Smooth muscle cell (in vitro differentiated cells): ENCODE results near the gene ABCD4. TPM values are rescaled to one million over a fixed set of nuclear protein-coding genes. Genes with fewer than 3 reads are reported as not detected.

ENCODE experiments used
- DNase-seq: peaks from one replicate; lab custom pipeline; 2025; ENCODE audit not compliant: unreplicated experiment; lab: John Stamatoyannopoulos, UW
- H2AFZ ChIP-seq: fragments of 200-600 bp; sonication (generic); 2 replicates; pipeline ENCODE4 v1.6.0; 2016; ENCODE audit warnings: antibody characterized with exemption, low read depth, mild to moderate bottlenecking
- H3F3A ChIP-seq: fragments of 200-600 bp; sonication (generic); 2 replicates; pipeline ENCODE4 v1.6.0; 2017; ENCODE audit warnings: antibody characterized with exemption, low read depth
- H3K27ac ChIP-seq: fragments of 200-600 bp; sonication (generic); 2 replicates; pipeline ENCODE4 v1.5.1; 2016; ENCODE audit warnings: low read depth, mild to moderate bottlenecking
- H3K27me3 ChIP-seq: fragments of 200-600 bp; sonication (generic); 2 replicates; pipeline ENCODE4 v1.6.1; 2016; ENCODE audit warnings: low read depth, mild to moderate bottlenecking
- H3K36me3 ChIP-seq: fragments of 200-600 bp; sonication (generic); 2 replicates; pipeline ENCODE4 v1.5.1; 2016; ENCODE audit warnings: low read depth
- H3K4me1 ChIP-seq: fragments of 200-600 bp; sonication (generic); 2 replicates; pipeline ENCODE4 v1.5.1; 2016; ENCODE audit warnings: low read depth
- H3K4me2 ChIP-seq: fragments of 200-600 bp; sonication (generic); 2 replicates; pipeline ENCODE4 v1.6.0; 2016; ENCODE audit warnings: mild to moderate bottlenecking
- H3K4me3 ChIP-seq: fragments of 200-600 bp; sonication (generic); 2 replicates; pipeline ENCODE4 v1.5.1; 2016; ENCODE audit warnings: mild to moderate bottlenecking
- H3K79me2 ChIP-seq: fragments of 200-600 bp; sonication (generic); 2 replicates; pipeline ENCODE4 v1.6.0; 2016; ENCODE audit warnings: low read depth, mild to moderate bottlenecking
- H3K9ac ChIP-seq: fragments of 200-600 bp; sonication (generic); 2 replicates; pipeline ENCODE4 v1.6.0; 2016; ENCODE audit warnings: low read depth
- H3K9me3 ChIP-seq: fragments of 200-600 bp; sonication (generic); replicated peaks from 2 replicates; pipeline ENCODE4 v1.5.1; 2016; ENCODE audit warnings: low read depth
- H4K20me1 ChIP-seq: fragments of 200-600 bp; sonication (generic); 2 replicates; pipeline ENCODE4 v1.6.0; 2016; ENCODE audit warnings: low read depth
- WGBS: methylation state at CpG from one replicate; pipeline ENCODE4 v1.1.7; 2016; ENCODE audit warnings: low lambda C conversion rate; 5-methylcytosine and 5-hydroxymethylcytosine counted together
- polyA plus RNA-seq: library from polyadenylated mRNA; unstranded; fragments of >200 nt; fragmentation: Nextera tagmentation; extraction: Ambion mirVana; gene quantifications from 2 replicates; pipeline ENCODE4 v1.2.1, GENCODE V29; 2016
- total RNA-seq: library from RNA; depleted of rRNA; stranded (reverse); fragments of >200 nt; gene quantifications from 2 replicates; pipeline ENCODE4 v1.2.3, GENCODE V29; 2014
- TF ChIP-seq, protein P1 (sequence below): fragments of 200-600 bp; sonication (generic); IDR thresholded peaks from 2 replicates; pipeline ENCODE4 v1.5.1; 2017; ENCODE audit warnings: borderline replicate concordance, mild to moderate bottlenecking, antibody characterized with exemption; ENCODE audit not compliant: insufficient read depth, poor library complexity, severe bottlenecking

The ABCD4 gene
- total and polyA plus RNA-seq, 2 experiments from 2014 or later, result 19.3 to 33.8 TPM

GRCh38 chr14:74296037-74296467 lies 6.7 kb downstream of the ABCD4 start:
- TF ChIP-seq, protein P1, sequence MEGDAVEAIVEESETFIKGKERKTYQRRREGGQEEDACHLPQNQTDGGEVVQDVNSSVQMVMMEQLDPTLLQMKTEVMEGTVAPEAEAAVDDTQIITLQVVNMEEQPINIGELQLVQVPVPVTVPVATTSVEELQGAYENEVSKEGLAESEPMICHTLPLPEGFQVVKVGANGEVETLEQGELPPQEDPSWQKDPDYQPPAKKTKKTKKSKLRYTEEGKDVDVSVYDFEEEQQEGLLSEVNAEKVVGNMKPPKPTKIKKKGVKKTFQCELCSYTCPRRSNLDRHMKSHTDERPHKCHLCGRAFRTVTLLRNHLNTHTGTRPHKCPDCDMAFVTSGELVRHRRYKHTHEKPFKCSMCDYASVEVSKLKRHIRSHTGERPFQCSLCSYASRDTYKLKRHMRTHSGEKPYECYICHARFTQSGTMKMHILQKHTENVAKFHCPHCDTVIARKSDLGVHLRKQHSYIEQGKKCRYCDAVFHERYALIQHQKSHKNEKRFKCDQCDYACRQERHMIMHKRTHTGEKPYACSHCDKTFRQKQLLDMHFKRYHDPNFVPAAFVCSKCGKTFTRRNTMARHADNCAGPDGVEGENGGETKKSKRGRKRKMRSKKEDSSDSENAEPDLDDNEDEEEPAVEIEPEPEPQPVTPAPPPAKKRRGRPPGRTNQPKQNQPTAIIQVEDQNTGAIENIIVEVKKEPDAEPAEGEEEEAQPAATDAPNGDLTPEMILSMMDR, result no peak
- Histone ChIP-seq H4K20me1 (peaks cover 86% of the 10 kb centered on the region), H3K27ac (no peak overlapping the region)

DNA sequence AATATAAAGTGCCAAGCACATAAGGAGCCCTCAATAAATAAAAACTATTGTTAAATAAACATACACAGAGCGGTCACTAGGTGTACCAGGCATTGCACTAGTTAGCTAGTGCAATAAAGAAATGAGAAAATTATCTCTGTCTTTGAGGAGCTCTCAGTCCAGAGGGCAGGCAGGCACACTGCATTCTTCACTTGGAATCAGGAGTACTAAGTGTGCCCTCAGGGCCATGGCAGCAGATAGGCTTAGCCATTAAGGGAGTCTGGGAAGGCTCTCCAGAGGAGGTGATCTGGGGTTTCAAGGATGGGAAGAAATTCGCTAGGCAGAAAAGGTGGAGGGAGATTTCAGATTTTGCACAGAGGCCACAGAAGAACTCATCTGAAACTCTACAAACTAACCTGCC lies 9.1 kb downstream of the ABCD4 start:
- 94% methylated on average over 2 of the region's 2 CpGs for WGBS
- H4K20me1 ChIP-seq, result peaks cover 70% of the 10 kb centered on the region
- no peak overlapping the region for H3K27ac ChIP-seq
- H3K27me3 ChIP-seq, result no peaks in the 10 kb centered on the region
- H3F3A ChIP-seq, result no peaks in the 10 kb centered on the region
- no peak overlapping the region for H3K9ac ChIP-seq
- H3K79me2 ChIP-seq, result peaks cover 3% of the 10 kb centered on the region
- no peak overlapping the region for H3K4me2 ChIP-seq
- TF ChIP-seq, protein P1, result no peak
- no peaks in the 10 kb centered on the region for H3K9me3 ChIP-seq
- no peak overlapping the region for H3K4me3 ChIP-seq
- DNase-seq, result no peak
- H3K4me1 ChIP-seq, result no peaks in the 10 kb centered on the region
- no peaks in the 10 kb centered on the region for H3K36me3 ChIP-seq
- no peak overlapping the region for H2AFZ ChIP-seq

More at GRCh38 chr14:74296037-74296467, 6.7 kb downstream of the ABCD4 start:
- no peak for DNase-seq
- H3K9me3 ChIP-seq, result no peaks in the 10 kb centered on the region
- H3K9ac ChIP-seq, result no peak overlapping the region
- H3K36me3 ChIP-seq, result no peaks in the 10 kb centered on the region
- no peak overlapping the region for H3K4me3 ChIP-seq
- 98% methylated on average over 9 of the region's 9 CpGs for WGBS
- H3K4me1 ChIP-seq, result no peaks in the 10 kb centered on the region
- no peaks in the 10 kb centered on the region for H3F3A ChIP-seq
- H3K4me2 ChIP-seq, result no peak overlapping the region
- H3K27me3 ChIP-seq, result no peaks in the 10 kb centered on the region
- no peak overlapping the region for H2AFZ ChIP-seq
- peaks cover 14% of the 10 kb centered on the region for H3K79me2 ChIP-seq

DNA sequence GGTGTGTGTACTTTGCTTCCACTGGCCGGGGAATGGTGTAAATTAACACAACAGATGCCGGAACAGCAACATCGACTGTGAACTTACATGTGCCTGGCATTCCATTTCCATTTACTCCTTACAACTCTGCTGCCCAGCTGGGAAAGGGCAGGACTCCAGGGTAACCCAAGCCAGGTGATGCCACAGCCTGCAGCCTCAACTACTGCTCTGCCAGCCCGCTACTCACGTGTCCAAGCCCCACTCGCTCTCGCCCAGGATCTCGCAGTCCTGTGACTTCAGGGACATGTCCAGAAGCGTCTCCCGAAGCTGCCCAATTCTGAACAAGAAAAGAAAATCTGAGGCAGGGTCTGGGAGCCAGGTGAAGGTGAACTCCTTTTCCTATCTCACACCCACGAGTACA lies 10.7 kb downstream of the ABCD4 start:
- no peaks in the 10 kb centered on the region for H3F3A ChIP-seq
- no peaks in the 10 kb centered on the region for H3K4me1 ChIP-seq
- TF ChIP-seq, protein P1, result no peak
- H3K79me2 ChIP-seq, result no peaks in the 10 kb centered on the region
- H4K20me1 ChIP-seq, result peaks cover 57% of the 10 kb centered on the region
- H3K4me2 ChIP-seq, result no peak overlapping the region
- no peak overlapping the region for H3K9ac ChIP-seq
- WGBS, result 96% methylated on average over 11 of the region's 11 CpGs
- no peaks in the 10 kb centered on the region for H3K9me3 ChIP-seq
- H3K27me3 ChIP-seq, result no peaks in the 10 kb centered on the region
- no peak overlapping the region for H2AFZ ChIP-seq
- H3K36me3 ChIP-seq, result no peaks in the 10 kb centered on the region
- H3K27ac ChIP-seq, result no peak overlapping the region
- H3K4me3 ChIP-seq, result no peak overlapping the region
- no peak for DNase-seq

DNA sequence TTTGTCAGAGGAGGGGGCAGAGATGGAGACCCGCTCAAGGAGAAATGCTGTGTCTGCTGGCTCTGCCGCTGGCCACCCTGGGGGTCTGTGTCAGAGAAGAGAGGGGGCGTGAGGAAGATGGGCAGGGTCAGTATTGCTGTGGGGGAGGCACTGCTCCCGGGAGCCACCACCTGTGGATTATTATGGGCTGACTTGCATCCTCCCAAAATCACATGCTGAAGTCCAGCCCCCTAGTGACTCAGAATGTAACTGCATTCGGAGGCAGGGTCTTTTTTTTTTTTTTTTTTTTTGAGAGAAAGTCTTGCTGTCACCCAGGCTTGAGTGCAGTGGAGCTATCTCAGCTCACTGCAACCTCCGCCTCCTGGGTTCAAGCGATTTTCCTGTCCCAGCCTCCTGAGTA lies 12.3 kb downstream of the ABCD4 start:
- Histone ChIP-seq H3F3A (no peaks in the 10 kb centered on the region), H3K79me2 (no peaks in the 10 kb centered on the region), H2AFZ (no peak overlapping the region), H4K20me1 (peaks cover 42% of the 10 kb centered on the region), H3K4me2 (no peak overlapping the region), H3K36me3 (no peaks in the 10 kb centered on the region), H3K27ac (no peak overlapping the region), H3K4me1 (no peaks in the 10 kb centered on the region), H3K9ac (no peak overlapping the region), H3K9me3 (no peaks in the 10 kb centered on the region), H3K4me3 (no peak overlapping the region), H3K27me3 (no peaks in the 10 kb centered on the region)
- DNase-seq, result no peak
- TF ChIP-seq, protein P1, result peak; percentile 36
- 78% methylated on average over 7 of the region's 7 CpGs for WGBS
